NCI-H446 (cell line): ENCODE measurements around the gene SECISBP2.
A peak's percentile ranks its signal among the peaks of the same experiment; 100 is the strongest.
"Not testable (repeated sequence)": the region's sequence is repeated elsewhere in the genome, so short reads cannot be mapped to it uniquely, and the experiment has no call there.

Source experiments
- DNase-seq, 2 experiments: peaks; one replicate each; lab custom pipeline; 2025; lab: John Stamatoyannopoulos, UW

Gene SECISBP2

GRCh38 chr9:89318123-89319014 is at the start of gene SECISBP2:
Gene SECISBP2 (plus strand): TSS chr9:89318500. CDS start chr9:89318577, 77 bp downstream.
- peak; percentile 81 to 95 for DNase-seq

GRCh38 chr9:89273528-89274279 is 44.6 kb upstream of the SECISBP2 start:
- DNase-seq, result no peak

- DNase-seq, result no peak
Measured at GRCh38 chr9:89274838-89275237, 43.5 kb upstream of the SECISBP2 start.

- DNase-seq, result not testable (repeated sequence)
Measured at GRCh38 chr9:89276040-89276439, 42.3 kb upstream of the SECISBP2 start.

GRCh38 chr9:89277043-89277442 is 41.3 kb upstream of the SECISBP2 start:
- DNase-seq, result no peak

- DNase-seq, result no peak
Measured at GRCh38 chr9:89277454-89277853, 40.8 kb upstream of the SECISBP2 start.

- no peak for DNase-seq
Measured at GRCh38 chr9:89278551-89278950, 39.7 kb upstream of the SECISBP2 start.

GRCh38 chr9:89278997-89279739 is 39.1 kb upstream of the SECISBP2 start:
- peak; percentile 17 to 57 for DNase-seq

GRCh38 chr9:89281106-89281505 is 37.2 kb upstream of the SECISBP2 start:
- DNase-seq, result no peak

- not testable (repeated sequence) for DNase-seq
Measured at GRCh38 chr9:89282248-89282968, 35.9 kb upstream of the SECISBP2 start.

- no peak for DNase-seq
Measured at GRCh38 chr9:89284076-89284475, 34.2 kb upstream of the SECISBP2 start.

- no peak for DNase-seq
Measured at GRCh38 chr9:89291741-89292140, 26.6 kb upstream of the SECISBP2 start.

GRCh38 chr9:89293014-89293413 is 25.3 kb upstream of the SECISBP2 start:
- no peak for DNase-seq

- no peak for DNase-seq
Measured at GRCh38 chr9:89295400-89295799, 22.9 kb upstream of the SECISBP2 start.

- DNase-seq, result not testable (repeated sequence)
Measured at GRCh38 chr9:89301996-89302395, 16.3 kb upstream of the SECISBP2 start.

- no peak for DNase-seq
Measured at GRCh38 chr9:89304020-89304833, 14.1 kb upstream of the SECISBP2 start.

- DNase-seq, result no peak
Measured at GRCh38 chr9:89304834-89305188, 13.5 kb upstream of the SECISBP2 start.

GRCh38 chr9:89305868-89306267 is 12.4 kb upstream of the SECISBP2 start:
- DNase-seq, result no peak

GRCh38 chr9:89309166-89309565 is 9.1 kb upstream of the SECISBP2 start:
- DNase-seq, result no peak

- no peak for DNase-seq
Measured at GRCh38 chr9:89309608-89310474, 8.5 kb upstream of the SECISBP2 start.
